ENCODE results near the gene P3H4.

DNA sequence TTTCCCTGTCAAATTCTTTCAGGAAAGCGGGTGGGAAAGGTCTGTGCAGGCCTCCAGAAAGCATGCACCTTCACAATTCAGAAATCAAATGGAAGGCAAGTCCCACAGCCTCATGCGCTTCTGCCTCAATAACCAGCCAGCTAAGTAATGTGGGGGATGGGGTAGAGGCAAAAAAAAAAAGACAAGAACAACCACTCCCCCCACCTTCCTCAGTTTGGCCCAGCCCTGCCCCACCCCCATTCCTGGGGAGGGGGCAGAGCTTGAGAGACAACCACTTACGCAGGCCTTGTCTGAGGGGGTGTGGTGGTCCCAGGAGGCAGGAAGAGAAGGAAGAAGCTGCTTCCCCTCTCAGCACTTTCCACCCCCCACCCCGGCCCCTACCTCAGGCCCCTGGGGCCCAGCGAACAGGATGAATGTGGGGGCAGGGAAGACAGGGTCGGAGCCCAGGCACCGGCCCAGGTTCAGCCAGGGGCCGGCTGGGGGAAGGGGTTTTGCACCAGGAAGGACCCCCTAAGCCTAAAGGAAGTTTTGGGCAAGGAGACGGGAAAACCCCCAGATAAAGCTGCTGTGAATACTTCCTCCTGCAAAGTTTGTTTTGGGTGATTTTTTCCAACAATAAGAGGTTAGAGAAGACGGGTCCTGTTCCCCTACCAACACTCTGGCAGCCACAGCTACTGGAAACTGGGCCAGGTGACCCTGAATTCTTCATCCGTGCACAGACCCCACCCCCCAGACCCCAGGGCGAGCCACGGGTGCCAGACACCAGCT is 26.5 kb downstream of the P3H4 start:
- TF ChIP-seq NFRKB (IDR thresholded peaks at IDR 0.05) (no peak), FOXK2 (IDR thresholded peaks at IDR 0.05) (no peak), BHLHE40 (IDR thresholded peaks at IDR 0.05; ENCODE audit: borderline replicate concordance) (no peak), SP1 (IDR thresholded peaks at IDR 0.05) (no peak), TARDBP (IDR thresholded peaks at IDR 0.05) (no peak), ELF4 (IDR thresholded peaks at IDR 0.05) (no peak), FOXM1 (IDR thresholded peaks at IDR 0.05; ENCODE audit: borderline replicate concordance) (no peak)

Data from HEK293T (cell line).